Sigmoid colon (tissue), 7 donors: ENCODE data around the gene TNFRSF14. TPM values are rescaled to one million over a fixed set of nuclear protein-coding genes. Genes with fewer than 3 reads are reported as not detected.

Source experiments
- DNase-seq: peaks from one replicate; pipeline ENCODE4 v3.0.0-alpha.2; 2019
- H3K27ac ChIP-seq, 4 donors: fragments of 200-600 bp; sonication (generic); one replicate each; pipeline ENCODE4 v1.5.1; 2016 to 2019; ENCODE audit warnings: mild to moderate bottlenecking in 1 of 4
- H3K27me3 ChIP-seq, 3 donors: fragments of 200-600 bp; sonication (generic); one replicate each; pipeline ENCODE4 v1.5.1; 2019; ENCODE audit warnings: mild to moderate bottlenecking in 1 of 3
- H3K36me3 ChIP-seq, 4 donors: fragments of 200-600 bp; sonication (generic); one replicate each; pipeline ENCODE4 v1.5.1; 2016 to 2019
- H3K4me1 ChIP-seq, 4 donors: fragments of 200-600 bp; sonication (generic); one replicate each; pipeline ENCODE4 v1.5.1; 2017 to 2019
- H3K4me3 ChIP-seq, 4 donors: fragments of 200-600 bp; sonication (generic); one replicate each; pipeline ENCODE4 v1.5.1; 2017 to 2019; ENCODE audit warnings: mild to moderate bottlenecking in 2 of 4, moderate library complexity in 1 of 4
- H3K9me3 ChIP-seq, 4 donors: fragments of 200-600 bp in 3 of 4; sonication (generic) in 3 of 4; one replicate each; pipeline versions ENCODE4 v1.5.1 to v1.6.1; 2013 to 2019
- EP300 ChIP-seq, 4 donors: sonication (generic); formaldehyde crosslinking; IDR thresholded peaks; one replicate each; pipeline ENCODE4 v1.6.1; 2017; ENCODE audit warnings: antibody characterized with exemption in 4 of 4
- POLR2A ChIP-seq, 2 donors: fragments of 450-650 bp; IDR thresholded peaks; one replicate each; pipeline ENCODE4 v1.6.1; 2016; ENCODE audit warnings: antibody characterized with exemption in 2 of 2, mild to moderate bottlenecking in 2 of 2, moderate library complexity in 2 of 2
- POLR2AphosphoS5 ChIP-seq, 4 donors: sonication (generic); formaldehyde crosslinking; IDR thresholded peaks; one replicate each; pipeline ENCODE4 v1.6.1; 2017; ENCODE audit warnings: antibody characterized with exemption in 4 of 4
- WGBS, 2 donors: extraction: QIAGEN DNeasy Blood & Tissue Kit; methylation state at CpG; one replicate each; pipeline ENCODE4 v1.1.7; 2013; 5-methylcytosine and 5-hydroxymethylcytosine counted together
- intact Hi-C: fragments of 100-400 bp; cut with DNase I; formaldehyde crosslinking; loops from one replicate; pipeline ENCODE4 v1.15.1; 2023
- polyA plus RNA-seq, 3 donors: library from polyadenylated mRNA; stranded (reverse); fragments of 200-250 nt; gene quantifications; one replicate each; pipeline ENCODE4 v1.2.3, GENCODE V29; 2013
- total RNA-seq, 4 donors: library from RNA; depleted of rRNA; stranded (reverse); fragments of >200 nt; gene quantifications; one replicate each; pipeline ENCODE4 v1.1.0, GENCODE V29; 2016
- TF ChIP-seq, protein P1 (sequence below), 4 experiments: fragments of 450-650 bp in 3 of 4; fragments of 200-600 bp in 1 of 4; IDR thresholded peaks; one replicate each; pipeline ENCODE4 v1.5.1; 2016 to 2019; ENCODE audit warnings: antibody characterized with exemption in 4 of 4, mild to moderate bottlenecking in 3 of 4, moderate library complexity in 2 of 4
- donor health status: healthy with polysubstance abuse.
- donor health status: Bipolar disorder and iron deficiency.
- donor health status: healthy.

The TNFRSF14 gene
- total and polyA plus RNA-seq, 7 donors, result 37.5 to 185 (median 64.5) TPM

DNA sequence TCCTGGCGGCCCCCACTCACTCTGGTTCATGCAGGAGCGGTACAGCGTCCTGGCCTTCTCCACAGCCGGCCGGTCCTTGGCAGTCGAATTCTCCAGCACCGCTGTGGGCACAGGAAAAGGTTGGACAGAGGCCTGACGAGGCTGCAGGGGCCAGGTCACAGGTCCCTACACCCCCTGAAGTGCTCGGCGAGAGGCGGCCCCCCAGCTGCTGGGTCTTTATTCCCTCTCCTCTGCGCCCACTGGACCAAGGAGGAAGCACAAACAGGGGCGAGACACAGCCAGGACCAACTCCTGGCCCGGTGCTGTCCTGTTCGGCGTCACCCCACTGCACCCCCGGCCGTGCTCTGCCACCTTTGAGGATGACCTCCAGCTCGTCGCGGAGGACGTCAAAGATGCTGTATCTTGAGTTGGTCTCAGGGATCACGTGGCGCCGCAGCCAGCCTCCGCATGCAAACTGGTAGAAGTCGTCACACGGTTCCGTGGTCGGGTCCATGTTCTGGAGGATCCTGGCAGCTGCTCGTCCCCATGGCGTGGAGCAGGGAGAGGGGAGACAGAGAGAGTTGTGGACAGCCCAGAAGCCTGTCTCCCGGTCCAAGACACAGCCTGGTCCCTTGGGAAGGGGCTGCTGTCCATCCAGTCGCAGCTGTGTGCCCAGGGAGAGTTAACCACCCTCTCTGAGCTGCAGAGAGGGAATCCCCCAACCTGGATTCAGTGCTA is 53.3 kb downstream of the TNFRSF14 start:
- Histone ChIP-seq H3K36me3 (no peaks in the 10 kb centered on the region), H3K27me3 (peaks cover 0 to 64% (median 19%) of the 10 kb centered on the region in 3 donors), H3K27ac (no peak overlapping the region), H3K9me3 (peaks cover 0 to 5% (median 0%) of the 10 kb centered on the region in 4 donors), H3K4me1 (peaks cover 0 to 11% (median 4%) of the 10 kb centered on the region in 4 donors), H3K4me3 (no peak overlapping the region)
- DNase-seq, result no peak
- TF ChIP-seq, protein P1, sequence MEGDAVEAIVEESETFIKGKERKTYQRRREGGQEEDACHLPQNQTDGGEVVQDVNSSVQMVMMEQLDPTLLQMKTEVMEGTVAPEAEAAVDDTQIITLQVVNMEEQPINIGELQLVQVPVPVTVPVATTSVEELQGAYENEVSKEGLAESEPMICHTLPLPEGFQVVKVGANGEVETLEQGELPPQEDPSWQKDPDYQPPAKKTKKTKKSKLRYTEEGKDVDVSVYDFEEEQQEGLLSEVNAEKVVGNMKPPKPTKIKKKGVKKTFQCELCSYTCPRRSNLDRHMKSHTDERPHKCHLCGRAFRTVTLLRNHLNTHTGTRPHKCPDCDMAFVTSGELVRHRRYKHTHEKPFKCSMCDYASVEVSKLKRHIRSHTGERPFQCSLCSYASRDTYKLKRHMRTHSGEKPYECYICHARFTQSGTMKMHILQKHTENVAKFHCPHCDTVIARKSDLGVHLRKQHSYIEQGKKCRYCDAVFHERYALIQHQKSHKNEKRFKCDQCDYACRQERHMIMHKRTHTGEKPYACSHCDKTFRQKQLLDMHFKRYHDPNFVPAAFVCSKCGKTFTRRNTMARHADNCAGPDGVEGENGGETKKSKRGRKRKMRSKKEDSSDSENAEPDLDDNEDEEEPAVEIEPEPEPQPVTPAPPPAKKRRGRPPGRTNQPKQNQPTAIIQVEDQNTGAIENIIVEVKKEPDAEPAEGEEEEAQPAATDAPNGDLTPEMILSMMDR (IDR thresholded peaks at IDR 0.05), result no peak
- TF ChIP-seq POLR2A (IDR thresholded peaks at IDR 0.05) (no peak), EP300 (IDR thresholded peaks at IDR 0.05) (no peak)
- 89 to 91% methylated on average over 34 of the region's 34 CpGs for WGBS, 2 donors
- intact Hi-C loops, result no loop called here

DNA sequence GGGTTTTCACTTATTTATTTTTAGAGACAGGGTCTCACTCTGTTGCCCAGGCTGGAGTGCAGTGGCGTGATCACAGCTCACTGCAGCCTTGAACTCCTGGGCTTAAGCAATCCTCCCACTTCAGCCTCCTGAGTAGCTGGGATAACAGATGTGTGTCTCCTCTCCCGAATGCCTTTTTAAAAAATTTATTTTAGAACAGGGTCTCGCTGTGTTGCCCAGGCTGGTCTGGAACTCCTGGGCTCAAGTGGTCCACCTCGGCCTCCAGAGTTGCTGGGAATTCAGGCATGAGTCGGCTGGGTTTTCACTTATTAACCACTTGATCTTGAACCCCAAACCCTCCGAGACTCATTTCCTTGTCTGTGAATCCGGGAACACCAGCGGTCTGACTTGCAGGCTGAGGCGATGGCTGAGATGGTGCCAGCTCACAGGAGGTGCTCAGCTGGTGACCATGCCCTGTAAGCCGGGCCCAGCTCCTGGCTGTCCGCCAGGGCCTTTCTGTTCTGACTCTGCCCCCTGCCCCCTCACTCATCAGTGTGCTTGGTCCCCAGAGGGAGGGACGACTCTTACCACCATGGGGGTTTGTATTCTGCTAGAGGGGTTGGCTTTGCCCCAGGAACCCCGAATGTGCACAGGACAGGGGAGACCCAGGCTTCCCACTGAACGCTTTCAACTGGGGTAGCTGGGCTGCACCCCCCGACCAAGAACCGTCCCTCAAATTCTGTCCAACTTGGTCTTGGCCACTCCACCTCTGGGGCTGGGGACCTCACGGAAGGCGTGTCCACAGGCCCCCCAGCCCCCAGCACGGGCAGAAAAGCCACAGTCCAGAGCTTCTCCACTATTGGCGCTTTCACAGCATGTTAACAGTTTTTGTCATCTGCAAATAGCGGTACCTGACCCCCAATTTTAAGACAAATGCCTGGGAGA is 54.1 kb downstream of the TNFRSF14 start:
- H3K27ac ChIP-seq, result no peak overlapping the region
- peaks cover 0 to 11% (median 4%) of the 10 kb centered on the region in 4 donors for H3K4me1 ChIP-seq
- peaks cover 0 to 56% (median 19%) of the 10 kb centered on the region in 3 donors for H3K27me3 ChIP-seq
- H3K36me3 ChIP-seq, result no peaks in the 10 kb centered on the region
- no peak for TF ChIP-seq EP300 (IDR thresholded peaks at IDR 0.05)
- TF ChIP-seq POLR2A (IDR thresholded peaks at IDR 0.05), result no peak
- TF ChIP-seq, protein P1 (IDR thresholded peaks at IDR 0.05), result no peak
- TF ChIP-seq POLR2AphosphoS5 (IDR thresholded peaks at IDR 0.05), result no peak
- WGBS, 2 donors, result 64 to 76% methylated on average over 21 of the region's 21 CpGs
- intact Hi-C loops, result no loop called here
- H3K9me3 ChIP-seq, result peaks cover 0 to 7% (median 2%) of the 10 kb centered on the region in 4 donors
- H3K4me3 ChIP-seq, result no peak overlapping the region
- DNase-seq, result peak; percentile 66

DNA sequence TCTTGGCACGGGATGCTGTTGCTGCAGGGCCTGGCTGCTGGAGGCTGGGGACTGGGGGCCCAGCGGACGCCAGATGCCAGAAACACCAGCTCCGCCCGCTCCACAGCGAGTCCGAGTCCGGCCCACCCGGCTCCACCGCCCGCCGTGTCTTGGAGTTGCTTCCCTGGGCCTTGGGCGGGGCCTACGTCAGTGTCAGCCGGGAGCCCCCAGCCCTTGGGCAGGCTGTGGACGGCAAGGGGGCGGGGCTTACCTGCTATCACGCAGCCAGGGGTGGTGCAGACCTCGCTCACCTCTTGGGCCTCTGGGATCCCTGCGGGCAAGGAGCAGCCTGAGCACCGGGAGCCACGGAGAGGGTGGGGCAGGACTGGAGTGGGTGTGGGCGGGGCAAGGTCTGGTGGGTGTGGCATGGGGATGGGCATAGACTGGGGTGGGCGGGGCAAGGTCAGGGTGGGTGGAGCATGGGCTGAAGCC is 54.9 kb downstream of the TNFRSF14 start:
- Histone ChIP-seq H3K4me3 (no peak overlapping the region), H3K27ac (no peak overlapping the region), H3K36me3 (no peaks in the 10 kb centered on the region), H3K4me1 (peaks cover 0 to 11% (median 4%) of the 10 kb centered on the region in 4 donors), H3K9me3 (peaks cover 0 to 7% (median 4%) of the 10 kb centered on the region in 4 donors), H3K27me3 (peaks cover 0 to 48% (median 14%) of the 10 kb centered on the region in 3 donors)
- DNase-seq, result peak; percentile 64
- TF ChIP-seq POLR2AphosphoS5 (IDR thresholded peaks at IDR 0.05) (no peak), POLR2A (IDR thresholded peaks at IDR 0.05) (no peak), EP300 (IDR thresholded peaks at IDR 0.05) (no peak)
- TF ChIP-seq, protein P1 (IDR thresholded peaks at IDR 0.05), result no peak
- intact Hi-C loops, result no loop called here
- WGBS, 2 donors, result 8 to 15% methylated on average over 24 of the region's 24 CpGs

DNA sequence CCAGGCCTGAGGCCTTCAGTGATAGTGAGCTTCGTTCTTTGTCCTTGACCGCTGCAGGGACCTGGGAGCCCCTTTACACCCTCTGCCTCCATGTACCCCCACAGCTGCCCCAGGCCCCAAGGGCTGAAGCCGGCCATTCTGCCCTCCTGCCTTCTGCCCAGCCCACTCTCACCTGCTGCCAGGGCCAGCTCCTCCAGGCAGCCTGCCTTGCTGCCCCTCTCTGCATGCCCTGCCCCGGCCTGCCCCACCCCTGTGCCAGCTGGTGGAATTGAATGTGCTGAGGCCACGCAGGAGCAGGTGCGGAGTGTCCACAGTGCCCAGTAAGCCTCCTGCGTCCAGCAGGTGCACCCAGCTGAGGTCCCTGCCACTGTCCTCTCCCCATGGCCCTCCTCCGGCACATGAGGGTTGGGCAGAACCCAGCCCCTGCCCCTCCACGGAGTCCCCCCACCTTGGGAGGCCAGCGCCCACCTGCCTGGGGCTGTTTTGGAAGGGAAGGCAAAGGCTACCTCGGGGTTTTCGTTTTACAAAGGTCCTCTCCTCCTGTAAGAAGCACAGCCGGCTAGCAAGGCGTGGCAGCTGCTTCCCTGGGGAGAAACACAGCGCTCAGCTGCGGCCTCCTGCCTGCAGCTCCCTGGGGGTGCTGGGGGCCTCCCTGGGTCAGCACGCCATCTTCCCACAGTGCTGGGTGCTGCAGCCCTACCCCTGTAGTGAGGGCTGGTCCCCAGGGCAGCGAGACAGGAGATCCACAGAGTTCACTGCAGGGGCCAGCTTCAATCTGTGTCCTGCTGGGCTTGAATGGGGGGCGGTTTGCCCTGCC is 55.7 kb downstream of the TNFRSF14 start:
- intact Hi-C loops, result no loop called here
- Histone ChIP-seq H3K4me1 (peaks cover 0 to 11% (median 4%) of the 10 kb centered on the region in 4 donors), H3K9me3 (peaks cover 0 to 7% (median 5%) of the 10 kb centered on the region in 4 donors), H3K27ac (no peak overlapping the region), H3K36me3 (no peaks in the 10 kb centered on the region), H3K27me3 (peaks cover 0 to 41% (median 8%) of the 10 kb centered on the region in 3 donors), H3K4me3 (no peak overlapping the region)
- DNase-seq, result no peak
- no peak for TF ChIP-seq POLR2A (IDR thresholded peaks at IDR 0.05)
- TF ChIP-seq, protein P1 (IDR thresholded peaks at IDR 0.05), result no peak
- TF ChIP-seq POLR2AphosphoS5 (IDR thresholded peaks at IDR 0.05), result no peak
- no peak for TF ChIP-seq EP300 (IDR thresholded peaks at IDR 0.05)
- WGBS, 2 donors, result 43 to 74% methylated on average over 19 of the region's 19 CpGs
